ENCODE data around the gene FCGBP.

DNA sequence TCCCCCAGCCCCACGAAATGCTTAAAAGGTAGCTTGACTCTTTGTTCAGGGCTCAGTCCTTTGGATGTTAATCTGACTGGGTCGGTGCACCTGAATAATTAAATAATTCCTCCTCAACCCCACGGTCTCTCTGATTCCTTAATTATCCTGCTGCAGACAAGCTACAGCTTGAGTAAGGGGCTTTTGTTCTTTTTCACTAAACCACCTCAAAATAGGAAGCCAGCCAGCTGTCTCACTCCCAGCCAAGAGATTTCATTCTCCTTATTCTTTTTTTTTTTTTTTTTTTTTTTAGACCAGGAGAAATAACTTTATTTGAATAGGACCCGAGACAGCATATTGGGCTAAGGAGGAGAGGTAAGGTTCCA, 7.9 kb upstream of the FCGBP start:
- TF ChIP-seq, protein P1, sequence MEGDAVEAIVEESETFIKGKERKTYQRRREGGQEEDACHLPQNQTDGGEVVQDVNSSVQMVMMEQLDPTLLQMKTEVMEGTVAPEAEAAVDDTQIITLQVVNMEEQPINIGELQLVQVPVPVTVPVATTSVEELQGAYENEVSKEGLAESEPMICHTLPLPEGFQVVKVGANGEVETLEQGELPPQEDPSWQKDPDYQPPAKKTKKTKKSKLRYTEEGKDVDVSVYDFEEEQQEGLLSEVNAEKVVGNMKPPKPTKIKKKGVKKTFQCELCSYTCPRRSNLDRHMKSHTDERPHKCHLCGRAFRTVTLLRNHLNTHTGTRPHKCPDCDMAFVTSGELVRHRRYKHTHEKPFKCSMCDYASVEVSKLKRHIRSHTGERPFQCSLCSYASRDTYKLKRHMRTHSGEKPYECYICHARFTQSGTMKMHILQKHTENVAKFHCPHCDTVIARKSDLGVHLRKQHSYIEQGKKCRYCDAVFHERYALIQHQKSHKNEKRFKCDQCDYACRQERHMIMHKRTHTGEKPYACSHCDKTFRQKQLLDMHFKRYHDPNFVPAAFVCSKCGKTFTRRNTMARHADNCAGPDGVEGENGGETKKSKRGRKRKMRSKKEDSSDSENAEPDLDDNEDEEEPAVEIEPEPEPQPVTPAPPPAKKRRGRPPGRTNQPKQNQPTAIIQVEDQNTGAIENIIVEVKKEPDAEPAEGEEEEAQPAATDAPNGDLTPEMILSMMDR (conservative IDR thresholded peaks at IDR 0.05; ENCODE audit: low read depth, low read length) = no peak
- TF ChIP-seq RCOR1 (IDR thresholded peaks at IDR 0.05; ENCODE audit: insufficient replicate concordance, low read length) (no peak), BHLHE40 (IDR thresholded peaks at IDR 0.05; ENCODE audit: low read depth, low read length) (no peak), POLR2A (IDR thresholded peaks at IDR 0.05; ENCODE audit: low read depth, low read length) (no peak), NFE2L2 (IDR thresholded peaks at IDR 0.05; ENCODE audit: low read depth, low read length) (no peak)
- TF ChIP-seq, protein P2, sequence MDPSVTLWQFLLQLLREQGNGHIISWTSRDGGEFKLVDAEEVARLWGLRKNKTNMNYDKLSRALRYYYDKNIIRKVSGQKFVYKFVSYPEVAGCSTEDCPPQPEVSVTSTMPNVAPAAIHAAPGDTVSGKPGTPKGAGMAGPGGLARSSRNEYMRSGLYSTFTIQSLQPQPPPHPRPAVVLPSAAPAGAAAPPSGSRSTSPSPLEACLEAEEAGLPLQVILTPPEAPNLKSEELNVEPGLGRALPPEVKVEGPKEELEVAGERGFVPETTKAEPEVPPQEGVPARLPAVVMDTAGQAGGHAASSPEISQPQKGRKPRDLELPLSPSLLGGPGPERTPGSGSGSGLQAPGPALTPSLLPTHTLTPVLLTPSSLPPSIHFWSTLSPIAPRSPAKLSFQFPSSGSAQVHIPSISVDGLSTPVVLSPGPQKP (IDR thresholded peaks at IDR 0.05; ENCODE audit: borderline replicate concordance, low read depth, low read length) = no peak

Measured in IMR-90 (cell line).